Epithelial cell of esophagus (primary cell): ENCODE measurements around the gene DNAH6.

ENCODE experiments used
- DNase-seq: peaks from one replicate; pipeline ENCODE4 v3.0.0; 2010; ENCODE audit warnings: low read depth
- H3K4me3 ChIP-seq: 2 replicates; pipeline ENCODE4 v1.5.1; 2011; ENCODE audit warnings: mild to moderate bottlenecking, low read length, control low read depth
- CTCF ChIP-seq: IDR thresholded peaks from 2 replicates; pipeline ENCODE4 v1.5.1; 2011; ENCODE audit warnings: low read depth, mild to moderate bottlenecking, low read length, control low read depth, inconsistent platforms; ENCODE audit not compliant: insufficient read depth; ENCODE audit errors: missing control alignments

Gene DNAH6

DNA sequence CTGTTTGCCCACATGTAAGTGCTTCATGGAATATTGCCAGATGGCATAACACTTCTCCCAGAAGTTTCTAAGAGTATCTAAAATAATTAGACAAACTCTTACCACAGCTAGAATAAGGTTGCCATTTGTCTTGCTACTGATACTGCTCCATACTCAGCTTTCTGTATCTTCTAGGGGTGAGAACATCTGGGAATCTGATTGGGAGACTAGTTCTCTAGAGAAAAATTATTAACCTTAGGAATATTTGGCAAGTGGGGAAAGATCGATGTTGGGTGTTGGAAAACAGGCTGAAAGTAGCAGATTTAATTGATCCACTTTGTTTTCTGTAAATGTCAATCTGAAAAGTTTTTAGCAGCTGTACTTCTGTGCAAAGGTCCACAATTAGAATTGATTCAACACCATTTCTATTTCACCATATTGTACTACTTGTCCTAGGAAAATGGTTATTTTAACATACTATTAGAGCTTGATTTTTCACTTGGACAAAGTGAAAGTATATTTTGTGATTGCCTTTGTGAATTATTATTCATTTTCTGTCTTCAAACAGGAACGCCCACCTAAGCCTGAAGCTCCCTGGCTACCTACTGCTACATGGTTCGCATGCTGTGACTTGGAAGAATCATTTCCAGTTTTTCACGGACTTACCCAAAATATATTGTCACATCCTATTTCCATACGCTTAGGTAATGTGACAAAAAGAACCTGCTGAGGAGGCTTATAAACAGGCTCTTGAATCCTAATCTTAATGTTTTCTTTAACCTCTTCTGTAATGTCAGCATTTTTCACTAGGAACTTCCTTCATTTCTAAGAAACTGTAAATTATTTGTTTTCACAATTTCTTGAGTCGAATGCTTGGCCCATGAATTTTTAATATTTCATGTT, 216.8 kb downstream of the DNAH6 start:
- H3K4me3 ChIP-seq = no peak overlapping the region
- TF ChIP-seq CTCF = no peak
- no peak for DNase-seq

- TF ChIP-seq CTCF = no peak
- DNase-seq = no peak
Measured at GRCh38 chr2:84735389-84735788, 219.1 kb downstream of the DNAH6 start.

DNA sequence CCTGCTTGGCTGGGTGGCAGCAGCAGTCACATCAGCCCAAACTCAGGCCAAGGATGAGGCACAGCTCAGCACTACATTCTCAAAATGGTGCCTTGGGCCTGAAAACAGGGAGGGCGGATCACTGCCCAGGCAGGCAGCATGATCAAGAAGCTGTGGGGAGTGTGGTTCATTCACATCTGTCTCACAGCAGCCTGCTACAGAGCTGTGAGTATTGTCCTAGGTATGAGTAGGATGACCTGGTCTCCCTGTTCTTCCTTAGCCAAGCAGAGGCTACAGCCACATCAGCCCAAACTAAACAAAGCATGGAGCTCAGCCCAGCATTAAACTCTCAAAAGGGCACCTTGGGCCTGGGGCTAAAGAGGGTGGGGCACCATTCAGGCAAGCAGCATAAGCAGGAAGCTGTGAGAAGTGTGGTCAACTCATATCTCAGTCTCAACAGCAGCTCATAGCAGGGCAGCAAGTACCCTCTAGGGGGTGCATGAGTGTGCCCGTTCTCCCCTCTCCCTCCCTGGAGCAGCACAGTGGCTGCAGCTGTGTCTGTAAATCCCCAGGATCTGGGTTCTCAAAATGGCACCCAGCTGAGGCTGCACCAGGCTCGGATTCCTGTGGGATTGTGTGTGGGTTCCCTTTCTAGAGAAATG, 225.0 kb downstream of the DNAH6 start:
- no peak overlapping the region for H3K4me3 ChIP-seq
- peak; percentile 29 for DNase-seq
- no peak for TF ChIP-seq CTCF

More at GRCh38 chr2:84735389-84735788, 219.1 kb downstream of the DNAH6 start:
- no peak overlapping the region for H3K4me3 ChIP-seq

DNA sequence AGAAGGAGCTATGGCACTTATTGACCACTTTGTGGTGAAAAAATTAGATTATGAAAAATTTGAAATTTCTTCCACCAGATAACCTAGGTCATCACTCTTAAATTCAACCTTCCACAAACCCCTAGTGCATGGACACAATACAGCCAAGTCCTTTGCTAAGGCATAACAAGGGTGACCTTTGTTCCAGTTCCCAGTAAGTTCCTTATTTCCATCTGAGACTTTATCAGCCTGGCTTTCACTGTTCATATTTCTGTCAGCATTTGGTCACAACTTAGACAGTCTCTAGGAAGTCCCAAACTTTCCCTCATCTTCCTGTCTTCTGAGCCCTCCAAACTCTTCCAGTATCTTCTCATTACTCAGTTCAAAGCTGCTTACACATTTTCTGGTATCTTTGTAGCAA, 232.0 kb downstream of the DNAH6 start:
- no peak overlapping the region for H3K4me3 ChIP-seq
- TF ChIP-seq CTCF = no peak
- no peak for DNase-seq

DNA sequence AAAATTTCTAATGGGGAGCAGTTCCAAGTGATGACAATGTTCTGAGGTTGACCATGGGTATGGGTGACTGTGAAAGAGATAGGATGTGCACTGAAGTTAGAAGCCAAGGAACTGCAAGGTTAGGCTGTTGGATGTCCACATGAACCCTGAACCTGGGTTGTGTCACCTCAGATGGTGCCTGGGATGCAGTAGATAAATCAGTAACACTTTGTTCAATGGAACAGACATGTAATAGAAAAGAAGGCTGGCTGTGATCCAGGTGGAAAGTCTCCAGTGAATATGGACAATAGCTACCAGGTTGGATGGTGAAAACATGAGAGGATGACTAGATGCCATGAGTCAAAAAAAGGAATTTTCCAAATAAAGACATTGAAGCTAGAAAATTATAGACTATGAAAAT, 233.1 kb downstream of the DNAH6 start:
- H3K4me3 ChIP-seq = no peak overlapping the region
- no peak for DNase-seq
- no peak for TF ChIP-seq CTCF

DNA sequence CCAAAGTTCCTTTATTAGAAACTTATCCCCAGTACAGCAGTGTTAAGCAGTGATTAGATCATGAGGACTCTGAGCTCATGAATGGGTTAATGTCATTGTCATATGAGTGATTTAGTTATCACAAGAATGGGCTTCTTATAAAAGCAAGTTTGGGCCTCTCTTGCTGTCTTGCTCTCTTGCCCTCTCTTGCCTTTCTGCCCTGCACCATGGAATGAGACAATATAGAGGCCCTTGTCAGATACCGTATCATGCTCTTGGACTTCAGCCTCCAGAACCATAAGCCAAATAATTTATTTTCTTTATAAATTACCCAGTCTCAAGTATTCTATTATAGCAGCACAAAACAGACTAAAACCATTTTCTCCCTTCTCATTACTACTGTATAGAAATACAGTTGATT, 238.8 kb downstream of the DNAH6 start:
- DNase-seq = no peak
- no peak for TF ChIP-seq CTCF
- H3K4me3 ChIP-seq = no peak overlapping the region
